ENCODE measurements around the gene CPNE1. TPM values are rescaled to one million over a fixed set of nuclear protein-coding genes. Genes with fewer than 3 reads are reported as not detected.
A peak's percentile ranks its signal among the peaks of the same experiment; 100 is the strongest.

CPNE1 gene
- total RNA-seq, 1 donor from 2014 or later: 264 TPM

- peaks cover 41% of the 10 kb centered on the region for H3K4me1 Mint-ChIP-seq
- no peaks in the 10 kb centered on the region for H3K9me3 Mint-ChIP-seq
- CTCF ChIA-PET: interaction anchor here (2.2 kb wide), 1 partner anchor 155 kb away, joined by 11 read pairs; no protein-coding TSS in a partner anchor
- peaks cover 2% of the 10 kb centered on the region for H3K27me3 Mint-ChIP-seq
- intact Hi-C loops (cut with micrococcal nuclease): loop anchor here (2.0 to 5.0 kb wide), 7 partner anchors 21 to 525 kb away; partner anchors contain the start of genes CEP250, PHF20, SCAND1 and TRPC4AP
- H3K27ac Mint-ChIP-seq: peak overlapping the region; percentile 24
- POLR2A ChIA-PET: interaction anchor here (0.6 to 6.0 kb wide), 12 partner anchors 30 to 337 kb away, joined by 3 to 67 read pairs (median 8); partner anchors contain the start of genes CEP250, CPNE1, RBM12 and RBM39
- DNase-seq (peak; percentile 51), ATAC-seq (ENCODE audit: low read depth) (peak; percentile 4)
- TF ChIP-seq CTCF (IDR thresholded peaks at IDR 0.05): no peak
- peak overlapping the region; percentile 90 for H3K4me3 Mint-ChIP-seq
- H3K36me3 Mint-ChIP-seq (ENCODE audit: low read depth): peaks cover 7% of the 10 kb centered on the region
Measured at GRCh38 chr20:35617397-35618262, 47.1 kb downstream of the CPNE1 start.

- peaks cover 5% of the 10 kb centered on the region for H3K36me3 Mint-ChIP-seq (ENCODE audit: low read depth)
- peak overlapping the region; percentile 83 for H3K27ac Mint-ChIP-seq
- peaks cover 48% of the 10 kb centered on the region for H3K4me1 Mint-ChIP-seq
- ChIA-PET POLR2A (interaction anchor here (0.6 to 6.0 kb wide), 21 partner anchors 9 to 337 kb away, joined by 3 to 67 read pairs (median 5); partner anchors contain the start of genes CEP250, CPNE1, ERGIC3 and NFS1), CTCF (interaction anchor here (0.6 to 1.3 kb wide), 4 partner anchors 15 to 166 kb away, joined by 3 to 4 read pairs (median 3); partner anchors contain the start of gene ERGIC3)
- H3K27me3 Mint-ChIP-seq: peaks cover 2% of the 10 kb centered on the region
- DNase-seq: peak; percentile 54
- ATAC-seq (ENCODE audit: low read depth): no peak
- no peak for TF ChIP-seq CTCF (IDR thresholded peaks at IDR 0.05)
- intact Hi-C loops (cut with micrococcal nuclease): loop anchor here (1.0 to 5.0 kb wide), 11 partner anchors 15 to 524 kb away; partner anchors contain the start of genes CEP250, ERGIC3, NFS1 and PHF20
- H3K4me3 Mint-ChIP-seq: peak overlapping the region; percentile 90
- no peaks in the 10 kb centered on the region for H3K9me3 Mint-ChIP-seq
Measured at GRCh38 chr20:35616465-35617396, 48.0 kb downstream of the CPNE1 start.

GRCh38 chr20:35615667-35616464 is 48.8 kb downstream of the CPNE1 start, which contains the start of gene SPAG4:
Gene SPAG4 (plus strand): TSS chr20:35615829. CDS start chr20:35616004, 175 bp downstream.
- H3K36me3 Mint-ChIP-seq (ENCODE audit: low read depth): peaks cover 2% of the 10 kb centered on the region
- DNase-seq (peak; percentile 98), ATAC-seq (ENCODE audit: low read depth) (peak; percentile 88)
- H3K9me3 Mint-ChIP-seq: no peaks in the 10 kb centered on the region
- H3K4me1 Mint-ChIP-seq: peaks cover 55% of the 10 kb centered on the region
- ChIA-PET POLR2A (interaction anchor here (0.5 to 6.0 kb wide), 26 partner anchors 10 to 1211 kb away, joined by 3 to 67 read pairs (median 4); partner anchors contain the start of genes CPNE1, EDEM2, ERGIC3 and MMP24OS), CTCF (interaction anchor here (0.5 to 1.3 kb wide), 5 partner anchors 10 to 166 kb away, joined by 3 to 4 read pairs (median 3); partner anchors contain the start of gene ERGIC3)
- H3K27me3 Mint-ChIP-seq: peaks cover 2% of the 10 kb centered on the region
- H3K4me3 Mint-ChIP-seq: peak within 1 kb of the TSS; percentile 90
- H3K27ac Mint-ChIP-seq: peak within 1 kb of the TSS; percentile 83
- TF ChIP-seq CTCF (IDR thresholded peaks at IDR 0.05): no peak
- intact Hi-C loops (cut with micrococcal nuclease): loop anchor here (1.0 to 5.0 kb wide), 11 partner anchors 15 to 524 kb away; partner anchors contain the start of genes CEP250, ERGIC3, NFS1 and PHF20

- Mint-ChIP-seq H3K9me3 (no peaks in the 10 kb centered on the region), H3K27ac (no peak overlapping the region), H3K36me3 (ENCODE audit: low read depth) (no peaks in the 10 kb centered on the region), H3K4me1 (peaks cover 25% of the 10 kb centered on the region), H3K4me3 (no peak overlapping the region), H3K27me3 (no peaks in the 10 kb centered on the region)
- ChIA-PET POLR2A (interaction anchor here (0.7 kb wide), 2 partner anchors 122 to 256 kb away, joined by 4 to 5 read pairs; no protein-coding TSS in a partner anchor), CTCF (interaction anchor here (0.9 kb wide), 1 partner anchor 10 kb away, joined by 3 read pairs; no protein-coding TSS in a partner anchor)
- intact Hi-C loops (cut with micrococcal nuclease): no loop called here
- ATAC-seq (ENCODE audit: low read depth) (no peak), DNase-seq (no peak)
- TF ChIP-seq CTCF (IDR thresholded peaks at IDR 0.05): no peak
Measured at GRCh38 chr20:35611482-35611881, 53.2 kb downstream of the CPNE1 start.
